ENCODE measurements around the gene CCDC13.
A peak's percentile ranks its signal among the peaks of the same experiment; 100 is the strongest.
"Not testable (repeated sequence)": the region's sequence is repeated elsewhere in the genome, so short reads cannot be mapped to it uniquely, and the experiment has no call there.

Gene CCDC13, protein sequence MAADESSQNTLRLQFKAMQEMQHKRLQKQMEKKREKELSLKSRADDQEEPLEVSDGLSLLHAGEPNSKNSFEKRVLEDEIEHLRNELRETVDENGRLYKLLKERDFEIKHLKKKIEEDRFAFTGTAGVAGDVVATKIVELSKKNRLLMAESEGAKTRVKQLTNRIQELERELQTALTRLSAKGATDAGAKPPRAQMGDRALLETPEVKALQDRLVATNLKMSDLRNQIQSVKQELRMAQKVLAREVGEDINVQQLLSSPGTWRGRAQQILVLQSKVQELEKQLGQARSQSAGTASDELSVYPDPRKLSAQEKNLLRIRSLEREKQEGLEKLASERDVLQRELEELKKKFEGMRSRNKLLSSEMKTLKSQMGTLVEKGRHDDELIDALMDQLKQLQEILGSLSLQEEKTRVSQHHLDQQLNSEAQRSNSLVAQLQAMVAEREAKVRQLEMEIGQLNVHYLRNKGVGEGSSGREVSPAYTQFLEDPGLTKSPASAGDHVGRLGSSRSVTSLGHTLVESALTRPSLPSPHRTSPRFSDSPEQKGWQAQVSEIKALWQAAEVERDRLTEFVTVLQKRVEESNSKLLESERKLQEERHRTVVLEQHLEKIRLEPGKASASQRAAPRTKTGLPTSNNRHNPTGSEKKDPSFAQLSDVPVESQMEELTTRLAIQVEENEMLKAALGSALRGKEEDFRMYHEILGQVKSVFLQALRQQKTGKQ

DNA sequence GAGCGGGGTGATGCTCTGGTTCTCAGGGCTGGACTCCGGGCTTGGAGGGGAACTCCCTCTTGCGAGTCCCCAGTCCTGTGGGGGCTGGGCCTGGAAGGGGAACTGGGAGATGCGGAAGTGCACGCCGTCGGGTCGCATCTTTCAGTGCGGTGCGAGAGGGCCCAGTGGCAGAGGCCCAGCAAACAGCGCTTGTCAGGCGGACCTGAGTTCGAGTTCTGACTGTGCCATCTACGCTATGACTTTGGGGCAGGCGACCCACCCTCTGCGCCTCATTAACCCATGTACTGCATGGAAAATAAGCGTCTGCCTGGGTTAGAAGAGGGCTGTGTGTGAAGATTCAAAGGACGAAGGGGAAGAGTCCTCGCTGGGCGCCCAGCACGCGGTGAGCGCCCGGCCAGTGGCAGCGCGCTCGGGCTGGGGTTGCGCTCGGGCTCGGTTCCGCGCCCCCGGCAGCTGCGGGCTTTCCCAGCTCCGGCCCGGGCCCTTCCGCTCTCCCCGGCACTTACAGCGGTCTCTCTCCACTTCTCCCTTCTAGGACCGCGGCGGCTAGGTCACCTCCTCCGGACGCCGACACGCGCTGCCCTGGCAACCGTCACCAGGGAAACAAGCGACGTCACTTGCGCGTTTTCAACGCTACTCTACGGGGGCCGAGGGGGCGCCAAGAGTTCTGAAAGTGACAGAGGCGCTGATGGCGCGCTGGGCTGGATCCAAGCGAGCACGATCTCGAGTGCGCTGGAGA is at the start of gene CCDC13:
Gene CCDC13 (minus strand): TSS at position 584 of the 739 bp plus-strand sequence. CDS start 14,908 bp downstream, outside the sequence.
- DNase-seq = no peak

DNA sequence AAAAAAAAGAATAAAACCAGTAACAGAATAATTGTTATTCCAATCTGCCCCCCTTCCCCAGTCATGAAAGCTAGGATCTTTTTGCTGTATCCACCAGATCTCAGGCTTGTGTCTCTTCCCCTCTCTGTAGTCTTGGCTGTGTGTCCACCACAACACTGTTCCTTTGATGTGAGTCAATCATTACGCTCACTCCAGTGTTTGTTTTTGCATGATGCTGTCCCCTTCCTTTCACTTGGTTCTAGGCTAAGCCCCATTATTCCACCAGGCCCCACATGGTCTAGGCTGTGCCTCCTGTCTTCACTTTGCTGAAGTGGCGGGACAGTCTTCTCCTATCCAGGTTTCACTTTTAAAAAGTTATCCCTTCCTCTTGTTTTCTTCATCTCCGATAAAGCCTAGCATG is 49.8 kb upstream of the CCDC13 start:
- DNase-seq = no peak

DNA sequence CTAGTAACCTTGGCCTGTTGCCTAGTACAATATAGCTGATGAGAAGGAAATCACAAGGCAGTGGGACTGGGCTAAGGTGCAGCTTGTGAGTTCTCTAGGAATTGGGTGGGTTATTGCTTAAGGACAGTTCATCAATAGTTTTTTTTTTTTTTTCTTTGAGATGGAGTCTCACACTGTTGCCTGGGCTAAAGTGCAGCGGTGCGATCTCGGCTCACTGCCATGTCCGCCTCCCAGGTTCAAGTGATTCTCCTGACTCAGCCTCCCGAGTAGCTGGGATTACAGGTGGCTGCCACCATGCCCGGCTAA is 47.6 kb upstream of the CCDC13 start:
- no peak for DNase-seq

DNA sequence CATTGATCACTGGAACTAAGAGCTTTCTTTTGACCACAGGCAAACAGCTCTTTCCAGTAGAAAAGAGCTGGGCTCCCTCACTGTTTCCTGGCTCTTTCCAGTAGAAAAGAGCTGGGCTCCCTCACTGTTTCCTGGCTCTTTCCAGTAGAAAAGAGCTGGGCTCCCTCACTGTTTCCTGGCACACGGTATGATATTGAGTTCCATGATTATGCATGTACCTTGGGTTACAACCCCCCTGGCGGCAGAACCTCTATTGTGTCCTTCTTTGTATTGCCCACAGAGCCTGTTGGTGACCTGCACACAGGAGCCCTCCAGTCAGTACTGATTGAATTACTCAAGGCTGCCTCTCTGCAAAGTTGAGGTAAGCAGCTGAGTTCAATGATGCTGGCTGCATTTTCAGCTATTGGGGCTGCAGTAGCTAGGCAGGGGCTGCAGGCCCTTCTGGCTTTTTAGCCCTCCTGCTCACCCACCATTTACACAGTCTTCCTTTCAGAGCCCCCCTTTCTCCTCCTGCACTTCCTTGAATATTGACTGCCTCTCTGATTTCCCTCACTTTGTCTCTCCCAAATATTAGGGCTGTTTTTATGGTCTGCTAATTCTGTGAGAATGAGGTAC is 46.4 kb upstream of the CCDC13 start:
- DNase-seq = peak; percentile 59

DNA sequence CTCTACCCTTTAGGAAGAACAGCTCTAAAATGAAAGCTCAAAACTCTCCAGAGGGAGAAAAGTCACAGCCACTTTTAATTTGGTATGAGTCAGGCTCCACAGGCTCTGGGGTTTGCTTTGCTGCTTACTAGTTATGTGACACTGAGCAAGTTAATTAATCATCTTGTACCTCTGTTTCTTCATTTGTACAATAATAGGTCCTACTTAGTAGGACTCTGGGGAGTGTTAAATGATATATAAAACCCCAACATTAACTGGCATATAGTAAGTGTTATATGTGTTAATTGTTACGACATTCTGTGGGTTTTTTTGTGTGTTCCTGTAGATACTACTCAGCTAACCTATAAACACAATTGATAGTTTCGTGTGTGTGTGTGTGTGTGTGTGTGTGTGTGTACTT is 42.8 kb upstream of the CCDC13 start:
- DNase-seq = no peak

DNA sequence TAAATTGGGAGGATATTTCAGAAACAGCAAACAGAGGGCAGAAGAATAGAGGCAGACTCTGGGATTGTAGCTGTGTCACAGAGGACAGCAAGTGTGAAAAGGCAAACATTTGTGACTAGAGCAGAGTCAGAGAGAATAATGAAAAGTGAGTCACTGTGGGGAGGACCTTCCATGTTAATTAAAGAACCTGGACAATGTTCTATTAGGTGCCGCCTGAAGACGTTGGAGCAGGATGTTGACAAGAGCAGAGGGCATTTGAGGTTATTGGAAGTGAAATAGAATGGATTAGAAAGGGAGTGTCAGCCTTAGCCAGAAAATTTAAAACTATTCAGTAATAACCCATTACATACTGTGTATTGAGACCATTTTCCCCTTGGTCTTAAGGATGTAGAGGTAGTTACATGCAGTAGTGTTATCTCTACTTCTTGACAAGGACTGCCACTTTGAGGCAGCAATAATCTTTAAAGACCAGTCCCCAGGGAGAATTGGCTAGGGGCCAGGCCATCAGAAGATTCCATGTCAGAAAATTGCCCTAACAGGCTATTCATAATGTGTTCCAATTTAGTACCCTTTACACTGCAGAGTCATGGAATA is 42.0 kb upstream of the CCDC13 start:
- DNase-seq = no peak

DNA sequence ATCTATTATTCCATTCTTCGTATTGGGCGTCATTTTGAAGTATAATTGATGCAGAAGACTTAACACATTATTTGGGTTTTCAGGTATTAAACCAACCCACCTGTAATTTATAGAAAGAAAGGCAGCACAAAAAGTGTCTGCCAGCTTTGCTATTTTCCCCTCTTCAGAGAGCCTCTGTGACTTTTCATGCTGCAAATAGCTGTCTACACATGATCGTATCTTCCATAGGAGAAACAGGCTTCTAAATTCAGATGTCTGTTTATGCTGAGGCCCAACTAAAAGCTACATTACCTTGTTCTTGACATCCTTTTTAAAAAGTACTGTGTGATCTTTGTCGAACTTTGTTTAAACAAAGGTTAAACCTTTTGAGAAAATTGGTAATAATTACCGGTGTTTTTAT is 41.2 kb upstream of the CCDC13 start:
- no peak for DNase-seq

DNA sequence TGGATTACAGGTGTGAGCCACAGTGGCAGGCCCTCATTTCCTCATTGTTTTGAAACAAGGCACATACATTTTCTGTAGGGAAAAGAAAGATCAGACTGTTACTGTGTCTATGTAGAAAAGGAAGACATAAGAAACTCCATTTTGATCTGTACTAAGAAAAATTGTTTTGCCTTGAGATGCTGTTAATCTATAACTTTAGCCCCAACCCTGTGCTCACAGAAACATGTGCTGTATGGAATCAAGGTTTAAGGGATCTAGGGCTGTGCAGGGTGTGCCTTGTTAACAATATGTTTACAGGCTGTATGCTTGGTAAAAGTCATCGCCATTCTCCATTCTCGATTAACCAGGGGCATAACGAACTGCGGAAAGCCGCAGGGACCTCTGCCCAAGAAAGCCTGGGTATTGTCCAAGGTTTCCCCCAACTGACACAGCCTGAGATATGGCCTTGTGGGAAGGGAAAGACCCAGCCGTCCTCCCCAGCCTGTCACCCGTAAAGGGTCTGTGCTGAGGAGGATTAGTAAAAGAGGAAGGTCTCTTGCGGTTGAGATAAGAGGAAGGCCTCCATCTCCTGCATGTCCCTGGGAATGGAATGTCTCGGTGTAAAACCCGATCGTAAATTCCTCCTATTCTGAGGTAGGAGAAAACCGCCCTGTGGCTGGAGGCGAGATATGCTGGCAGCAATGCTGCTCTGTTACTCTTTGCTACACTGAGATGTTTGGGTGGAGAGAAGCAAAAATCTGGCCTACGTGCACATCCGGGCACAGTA is 38.2 kb upstream of the CCDC13 start:
- not testable (repeated sequence) for DNase-seq

DNA sequence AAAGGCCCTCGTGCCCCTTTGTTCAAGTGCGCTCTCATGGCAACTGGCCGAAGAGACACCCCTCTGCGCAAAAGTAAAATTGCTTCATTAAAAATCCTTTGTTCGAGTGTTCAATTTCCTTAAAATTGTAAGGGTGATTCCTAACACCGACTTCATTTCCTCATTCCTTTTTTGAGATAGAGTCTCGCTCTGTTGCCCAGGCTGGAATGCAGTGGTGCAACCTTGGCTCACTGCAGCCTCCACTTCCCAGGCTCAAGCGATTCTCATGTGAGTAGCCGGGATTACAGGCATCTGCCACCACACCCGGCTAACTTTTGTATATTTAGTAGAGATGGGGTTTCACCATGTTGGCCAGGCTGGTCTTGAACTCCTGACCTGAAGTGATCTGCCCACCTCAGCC is 37.7 kb upstream of the CCDC13 start:
- DNase-seq = not testable (repeated sequence)

DNA sequence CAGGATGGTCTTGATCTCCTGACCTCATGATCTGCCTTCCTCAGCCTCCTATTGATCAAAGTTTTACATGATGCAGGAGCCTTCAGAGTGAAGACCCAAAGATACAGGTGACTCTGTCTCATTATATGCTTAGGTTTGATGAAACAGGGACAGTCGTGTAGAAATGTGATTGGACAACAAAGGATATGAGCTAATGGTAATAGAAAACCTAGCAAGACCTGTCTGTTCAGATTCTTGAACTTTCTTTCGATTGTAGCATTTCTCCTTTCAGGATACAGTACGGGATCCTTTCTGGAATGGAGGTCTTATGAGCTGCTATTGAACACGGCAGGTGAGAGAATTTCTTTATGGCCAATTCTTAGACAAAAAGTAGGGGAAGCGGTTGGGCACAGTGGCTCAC is 36.1 kb upstream of the CCDC13 start, which contains the start of gene ACKR2:
Gene ACKR2 (plus strand): TSS at position 244 of the 400 bp plus-strand sequence. CDS start 55,058 bp downstream, outside the sequence.
- no peak for DNase-seq

DNA sequence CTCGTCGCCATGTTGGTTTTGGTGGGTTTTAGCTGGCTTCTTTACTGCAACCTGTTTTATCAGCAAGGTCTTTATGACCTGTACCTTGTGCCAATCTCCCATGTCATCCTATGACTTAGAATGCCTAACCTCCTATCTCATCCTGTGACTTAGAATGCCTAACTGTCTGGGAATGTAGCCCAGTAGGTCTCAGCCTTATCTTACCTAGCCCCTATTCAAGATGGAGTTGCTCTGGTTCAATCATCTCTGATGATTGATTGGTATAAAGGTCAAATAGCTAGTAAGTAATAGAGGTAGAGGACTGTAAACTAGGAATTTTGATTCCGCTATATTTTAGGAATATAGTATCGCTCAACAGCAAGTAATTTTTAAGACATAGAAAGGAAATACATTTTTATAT is 34.9 kb upstream of the CCDC13 start:
- DNase-seq = no peak

DNA sequence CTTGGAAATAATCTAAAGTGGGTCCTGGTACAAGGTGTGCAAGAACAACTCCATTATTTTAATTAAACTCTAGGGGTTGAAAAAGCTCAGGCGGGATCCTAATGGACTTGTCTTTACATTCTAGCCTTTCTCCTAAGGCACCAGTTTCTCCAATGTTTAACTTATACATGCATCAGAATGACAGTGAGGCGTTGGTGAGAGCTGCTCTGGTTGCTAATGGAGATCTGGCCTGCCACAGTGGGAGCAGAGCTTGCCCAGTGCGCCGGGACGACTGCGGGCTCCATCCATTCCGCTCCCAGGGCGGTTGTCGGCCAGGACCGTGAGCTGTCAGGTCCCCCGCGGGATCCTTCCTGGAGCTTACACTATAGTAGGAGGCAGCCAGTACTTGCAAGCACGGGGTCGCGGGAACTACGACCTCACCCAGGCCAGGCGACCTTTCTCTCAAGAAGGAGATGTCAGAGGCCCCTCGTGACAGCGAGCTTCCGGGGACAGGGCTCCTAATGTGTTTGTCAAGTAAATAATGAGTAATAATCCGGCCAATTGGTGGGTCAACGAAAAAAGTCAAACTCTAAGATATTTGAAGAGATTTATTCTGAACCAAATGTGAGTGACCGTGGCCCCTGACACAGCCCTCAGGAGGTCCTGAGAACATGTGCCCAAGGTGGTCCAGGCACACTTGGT is 32.2 kb upstream of the CCDC13 start:
- DNase-seq = no peak

DNA sequence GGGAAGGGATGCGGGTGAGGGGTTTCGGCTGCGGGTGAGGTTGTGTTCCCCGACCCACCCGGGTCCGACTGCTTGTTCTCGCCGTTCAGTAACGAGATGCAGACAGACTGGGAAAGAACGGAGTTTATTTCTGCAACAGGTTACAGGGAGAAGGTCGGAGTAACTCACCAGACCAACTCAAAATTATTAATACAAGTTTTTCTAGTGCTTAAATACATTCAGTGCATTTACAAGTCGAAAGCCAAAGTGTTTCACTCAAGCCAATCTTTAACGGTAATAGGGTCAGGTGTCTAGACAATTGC is 31.7 kb upstream of the CCDC13 start:
- no peak for DNase-seq

DNA sequence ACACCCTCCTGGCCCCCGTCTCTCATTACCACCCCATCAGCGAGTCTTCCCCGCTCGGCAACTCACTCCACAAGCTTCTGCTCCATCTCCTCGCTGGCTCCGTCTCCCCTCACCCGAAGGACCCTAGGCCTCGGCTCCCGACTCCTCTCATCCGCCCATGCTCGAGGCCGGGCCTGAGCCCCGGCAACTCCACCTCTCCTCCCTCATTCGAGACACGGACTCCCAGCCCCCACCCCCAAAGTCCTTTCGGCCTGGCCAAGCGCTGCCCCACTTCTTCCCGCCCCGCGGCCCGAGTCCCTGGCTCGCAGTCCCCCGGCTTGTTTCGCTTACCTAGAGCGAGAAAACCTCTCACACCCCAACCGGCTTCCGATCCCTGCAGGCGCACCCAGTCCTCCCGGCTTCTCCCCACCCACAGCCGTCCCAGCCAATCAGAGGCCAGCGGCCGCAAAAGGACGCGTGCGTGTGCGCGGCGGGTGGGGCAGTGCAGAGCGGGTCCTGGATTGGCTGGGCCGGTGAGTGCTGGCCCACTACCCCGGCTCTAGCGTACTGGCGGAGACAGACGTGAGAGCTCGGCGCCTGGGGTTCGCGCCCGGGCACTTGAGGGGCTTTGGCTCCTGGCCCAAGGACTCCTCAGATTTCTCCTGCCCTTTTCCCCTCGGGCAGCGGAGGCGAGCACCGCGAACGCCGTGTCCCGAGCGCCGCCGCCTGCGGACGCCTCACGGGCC is 31.2 kb upstream of the CCDC13 start, which contains the start of gene HIGD1A:
Gene HIGD1A (minus strand): TSS at position 385 of the 725 bp plus-strand sequence. CDS start 10,237 bp downstream, outside the sequence.
- peak; percentile 74 for DNase-seq

DNA sequence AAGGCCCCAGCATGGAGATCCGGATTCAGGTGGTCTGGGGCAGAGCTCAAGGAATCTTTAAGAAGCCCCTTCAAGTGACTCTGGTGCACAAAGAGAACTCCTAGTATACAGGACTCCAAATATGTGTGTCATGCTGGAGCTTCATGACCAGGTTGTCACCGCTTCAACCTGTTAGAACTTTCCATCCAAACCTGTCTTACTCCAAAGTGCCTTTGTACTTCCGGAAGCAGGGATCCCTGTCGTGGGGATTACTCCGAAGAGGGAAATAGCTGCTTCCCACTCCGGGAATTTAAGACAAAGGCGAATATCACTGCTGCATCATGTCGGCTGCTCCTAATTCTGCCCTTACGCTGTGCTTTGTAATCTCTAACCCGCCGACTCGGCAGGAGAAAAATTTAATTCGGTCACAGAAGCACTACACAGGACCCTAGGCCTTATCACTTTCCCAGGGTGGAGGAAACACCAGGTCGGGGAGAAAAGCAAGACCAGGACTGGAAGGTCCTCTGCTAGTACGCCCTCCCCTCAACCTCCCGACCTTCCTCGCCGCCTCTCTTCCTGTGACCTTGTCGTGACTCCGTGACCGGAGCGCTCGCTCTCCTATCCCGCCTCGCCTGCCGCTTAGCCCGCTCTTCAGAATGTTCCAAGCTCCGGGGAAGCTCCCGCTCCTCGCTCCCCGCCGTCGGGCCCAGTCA is 30.5 kb upstream of the CCDC13 start:
- DNase-seq = no peak

DNA sequence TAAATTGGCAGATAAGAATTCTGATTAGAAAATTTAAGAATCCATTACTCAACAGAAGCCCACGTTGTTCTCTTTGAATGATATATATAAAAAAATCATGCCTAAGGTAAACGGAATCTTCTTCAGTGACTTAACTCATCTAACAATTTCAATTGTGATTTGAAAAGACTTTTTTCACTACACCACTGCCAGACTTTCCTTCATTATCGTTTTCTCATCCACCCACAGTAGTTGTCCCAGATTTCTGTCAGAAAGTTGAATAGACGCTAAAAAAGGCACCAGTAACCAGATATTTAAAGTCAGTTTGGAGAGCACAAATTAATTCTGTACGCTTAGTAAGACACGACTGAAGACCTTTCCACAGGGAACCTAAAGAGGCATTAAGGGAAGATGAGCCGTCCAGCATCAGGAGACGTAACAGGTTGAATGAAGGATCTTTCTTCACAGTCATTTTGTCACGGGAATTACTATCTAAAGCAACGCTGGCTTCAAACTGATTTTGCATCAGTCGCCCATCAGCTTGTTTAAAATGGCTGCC is 29.9 kb upstream of the CCDC13 start:
- no peak for DNase-seq

DNA sequence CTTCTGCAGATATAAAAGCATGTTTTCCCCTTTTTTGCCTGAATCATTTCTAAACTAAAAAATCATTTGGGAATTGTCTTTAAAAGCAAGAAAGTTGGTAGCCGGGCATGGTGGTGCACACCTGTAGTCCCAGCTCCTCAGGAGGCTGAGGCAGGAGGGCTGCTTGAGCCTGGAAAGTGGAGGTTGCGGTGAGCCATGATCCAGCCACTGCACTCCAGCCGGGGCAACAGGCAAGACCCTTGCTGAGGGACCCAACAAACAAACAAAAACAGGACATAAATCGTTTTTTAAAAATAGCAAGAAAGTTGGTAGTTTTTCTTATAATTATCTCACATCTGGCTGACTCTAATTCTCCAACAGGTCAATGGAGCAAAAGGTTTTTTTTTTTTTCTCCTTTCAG is 28.7 kb upstream of the CCDC13 start:
- no peak for DNase-seq

DNA sequence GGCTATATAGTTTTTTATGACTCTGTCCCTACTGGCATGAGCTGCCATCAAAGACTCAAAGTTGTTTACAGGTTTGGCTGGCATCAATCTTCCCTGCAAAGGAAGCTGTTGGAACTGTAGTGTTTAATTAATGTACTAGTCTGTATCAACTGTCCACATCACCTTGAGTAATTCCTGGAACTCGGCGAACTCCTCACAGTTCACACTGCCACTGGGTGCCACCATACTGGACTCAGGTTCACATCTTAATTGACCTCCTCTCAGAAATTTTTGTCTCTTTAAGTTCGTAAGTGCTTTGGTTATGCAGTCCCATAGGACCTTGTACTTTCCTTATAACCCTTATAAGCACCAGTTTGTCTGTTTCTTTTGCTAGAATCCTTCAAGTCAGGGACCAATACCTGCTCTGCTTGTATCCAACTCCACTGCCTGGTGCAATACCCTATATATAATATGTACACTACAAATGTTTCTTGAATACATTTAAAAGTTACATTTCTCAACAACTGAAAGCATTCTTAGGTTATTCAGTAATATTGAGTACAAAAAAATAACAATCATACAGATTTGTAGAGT is 28.1 kb upstream of the CCDC13 start:
- no peak for DNase-seq

DNA sequence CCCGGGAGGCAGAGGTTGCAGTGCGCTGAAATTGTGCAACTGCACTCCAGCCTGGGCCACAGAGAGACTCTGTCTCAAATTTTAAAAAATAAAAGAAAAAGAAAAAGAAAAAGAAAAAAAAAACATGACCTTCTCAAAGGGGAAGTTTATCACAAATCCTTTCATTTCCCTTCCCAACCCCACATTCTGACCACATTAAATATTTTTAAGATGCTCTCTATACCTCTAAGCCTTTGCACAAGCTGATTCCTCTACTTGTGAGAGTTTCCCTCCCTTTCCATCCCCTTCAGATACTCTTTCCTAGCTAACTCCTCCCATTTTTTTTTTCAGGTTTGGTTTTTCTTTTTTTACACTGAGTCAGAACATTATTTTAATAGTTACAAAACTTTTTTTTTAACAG is 27.2 kb upstream of the CCDC13 start:
- no peak for DNase-seq

DNA sequence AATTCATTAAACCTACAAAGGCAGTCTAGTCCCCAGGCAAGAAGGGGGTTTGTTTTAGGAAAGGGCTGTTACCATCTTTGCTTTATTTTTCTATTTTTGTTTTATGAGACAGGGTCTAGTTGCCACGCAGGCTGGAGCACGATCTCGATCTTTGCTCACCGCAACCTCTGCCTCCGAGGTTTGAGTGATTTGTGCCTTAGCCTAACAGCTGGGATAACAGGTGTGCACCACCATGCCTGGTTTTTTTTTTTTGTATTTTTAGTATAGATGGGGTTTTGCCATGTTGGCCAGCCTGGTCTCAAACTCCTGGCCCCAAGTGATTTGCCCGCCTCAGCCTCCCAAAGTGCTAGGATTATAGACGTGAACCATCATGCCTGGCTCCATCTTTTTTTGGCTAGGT is 26.3 kb upstream of the CCDC13 start:
- DNase-seq = no peak
